ENCODE measurements around the gene MLST8. TPM values are rescaled to one million over a fixed set of nuclear protein-coding genes. Genes with fewer than 3 reads are reported as not detected.

Gene MLST8
- 18.5 TPM for total RNA-seq

DNA sequence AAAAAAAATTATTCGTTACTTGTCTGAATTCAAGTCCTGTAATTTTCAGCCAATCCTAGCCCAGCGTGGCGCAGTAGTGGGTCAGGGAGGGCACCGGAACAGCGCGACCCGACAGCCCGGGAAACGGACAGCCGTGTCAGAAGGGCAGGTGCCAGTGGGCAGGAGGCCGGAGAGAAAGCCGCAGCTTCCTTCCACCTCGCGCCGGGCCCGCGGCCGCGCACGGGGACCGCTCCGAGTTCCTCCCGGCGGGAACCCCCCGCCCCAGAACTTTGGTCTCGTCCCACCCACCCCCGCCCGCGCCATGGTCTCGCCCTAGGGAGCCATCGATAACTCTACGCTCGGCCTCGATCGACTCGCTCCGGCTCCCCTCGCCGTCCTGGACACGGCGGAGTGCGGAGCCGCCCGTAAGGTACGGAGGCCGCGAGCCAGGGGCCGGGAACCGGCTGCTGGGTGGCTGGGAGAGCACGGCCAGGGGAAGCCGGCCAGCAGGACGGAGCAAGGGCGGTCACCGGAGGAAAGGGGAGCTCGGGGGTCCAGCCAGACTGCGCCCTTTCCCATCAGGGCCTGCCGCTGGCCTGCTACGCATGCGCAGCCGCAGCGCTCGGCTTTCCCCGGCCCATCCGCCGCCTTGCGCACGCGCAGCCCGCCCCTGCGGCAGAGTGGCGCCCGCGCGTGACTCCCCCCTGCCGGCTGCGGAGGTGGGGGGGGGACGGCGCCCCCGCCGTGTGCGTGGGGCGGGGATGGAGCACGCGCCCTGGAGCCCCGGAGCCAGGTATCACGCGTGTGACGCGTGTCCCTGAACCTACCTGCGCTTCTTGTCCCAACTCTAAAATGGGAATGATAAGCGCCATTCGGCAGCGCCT, at the start of gene MLST8:
Gene MLST8 (plus strand): TSS at position 351 of the 863 bp plus-strand sequence. CDS start 632 bp downstream, outside the sequence.

DNA sequence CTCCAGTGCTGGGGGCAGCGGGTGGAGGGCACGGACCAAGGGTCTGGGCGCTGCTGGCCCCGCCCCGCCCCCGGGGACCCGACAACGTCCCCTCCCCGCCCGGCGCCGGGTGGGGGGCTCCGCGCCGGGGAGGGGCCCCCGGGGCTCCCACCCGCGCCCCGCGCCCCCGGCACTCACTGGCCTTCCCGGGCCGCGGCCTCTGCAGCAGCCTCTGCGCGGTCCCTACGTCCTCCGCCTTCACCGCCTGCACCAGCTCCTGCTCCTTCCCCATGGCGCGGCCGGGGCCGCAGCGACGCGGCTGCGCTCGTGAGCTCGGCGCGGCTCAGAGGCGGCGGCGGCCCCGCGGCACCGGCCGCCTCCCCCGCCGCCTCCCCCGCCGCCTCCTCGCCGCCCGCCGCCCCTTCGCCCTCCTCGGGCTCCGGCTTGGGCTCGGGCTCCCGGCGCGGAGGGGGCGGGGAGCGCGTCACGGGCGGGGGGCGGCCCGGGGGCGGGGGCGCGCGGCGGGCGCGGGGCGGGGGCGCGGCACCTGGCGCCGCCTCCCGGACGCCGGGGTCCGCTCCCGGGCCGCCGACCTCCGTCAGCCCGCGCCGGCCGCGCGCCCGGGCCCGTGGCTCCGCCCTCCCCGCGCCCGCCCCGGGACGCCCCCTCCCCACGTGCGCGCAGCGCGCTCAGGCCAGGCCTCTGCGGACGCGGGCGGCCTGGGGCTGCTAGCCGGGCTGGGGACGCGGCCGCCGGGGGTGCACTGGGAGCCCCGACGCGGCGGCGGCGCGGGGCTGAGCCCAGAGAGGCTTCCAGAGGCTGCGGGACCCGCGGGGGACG, 8.9 kb upstream of the MLST8 start, which contains the start of gene CASKIN1:
Gene CASKIN1 (minus strand): TSS at position 444 of the 819 bp plus-strand sequence. CDS start 173 bp downstream, at position 271.

GRCh38 chr16:2210386-2211365, 5.4 kb downstream of the MLST8 start, which contains the start of gene BRICD5:
TSS of gene BRICD5 (minus strand) at chr16:2210863. CDS start at chr16:2210833, 30 bp downstream.

GRCh38 chr16:2214719-2214968, 9.4 kb downstream of the MLST8 start, which contains the start of gene PGP:
TSS of gene PGP (minus strand) at chr16:2214840. CDS start at chr16:2214777, 63 bp downstream.

DNA sequence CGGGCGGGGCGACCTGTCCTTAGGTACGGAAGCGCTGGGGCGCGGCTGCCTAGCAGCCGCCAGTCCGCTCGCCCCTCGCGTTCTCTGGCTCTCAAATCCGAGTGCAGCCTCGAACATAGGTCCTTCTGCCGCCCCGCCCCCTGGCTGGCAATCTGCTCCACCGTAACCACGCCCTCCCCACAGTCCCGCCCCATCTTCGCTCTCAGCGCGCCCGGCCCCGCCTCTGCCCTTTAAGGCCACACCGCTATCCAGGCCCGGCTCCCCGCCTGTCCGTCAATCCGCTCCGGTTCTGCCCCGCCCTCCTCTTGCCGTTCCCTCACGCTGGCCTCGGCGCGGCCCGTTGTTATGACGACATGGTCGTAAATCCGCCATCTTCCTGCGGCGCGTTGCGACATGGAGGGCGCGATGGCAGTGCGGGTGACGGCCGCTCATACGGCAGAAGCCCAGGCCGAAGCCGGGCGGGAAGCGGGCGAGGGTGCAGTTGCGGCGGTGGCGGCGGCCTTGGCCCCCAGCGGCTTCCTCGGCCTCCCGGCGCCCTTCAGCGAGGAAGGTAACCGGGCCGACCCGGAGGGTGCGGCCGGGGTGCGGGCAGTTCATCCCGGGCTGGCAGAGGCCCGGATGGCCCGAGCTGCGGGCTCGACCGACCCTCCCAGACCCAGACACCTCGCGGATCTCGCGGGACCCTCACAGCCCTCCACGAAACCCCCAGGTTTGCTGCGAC, 18.1 kb downstream of the MLST8 start, which contains the start of gene E4F1:
Gene E4F1 (plus strand): TSS at position 371 of the 721 bp plus-strand sequence. CDS start 23 bp downstream, at position 394.

GRCh38 chr16:2236337-2237101, 31.3 kb downstream of the MLST8 start, which contains the start of gene DNASE1L2:
TSS of gene DNASE1L2 (plus strand) at chr16:2236444. CDS start at chr16:2236817, 373 bp downstream.

GRCh38 chr16:2251296-2252111, 46.2 kb downstream of the MLST8 start, which contains the start of gene ECI1:
TSS of gene ECI1 (minus strand) at chr16:2251587. CDS start at chr16:2251566, 21 bp downstream.

Other genes with a start within 250 kb of the MLST8 start
- gene NDUFB10, start 245.9 kb upstream of the MLST8 start, total RNA-seq = 73.6 TPM
- gene RPS2, start 240.6 kb upstream of the MLST8 start, total RNA-seq = 1,162 TPM
- gene RNF151, start 238.6 kb upstream of the MLST8 start, total RNA-seq = not detected
- gene TBL3, start 233.4 kb upstream of the MLST8 start, total RNA-seq = 16.6 TPM
- 2.8 TPM for gene NOXO1, start 224.0 kb upstream of the MLST8 start, total RNA-seq
- 16.6 TPM for gene GFER, start 221.3 kb upstream of the MLST8 start, total RNA-seq
- 67.9 TPM for gene SYNGR3, start 215.5 kb upstream of the MLST8 start, total RNA-seq
- gene ZNF598, start 195.6 kb upstream of the MLST8 start, total RNA-seq = 9.4 TPM
- gene NPW, start 185.7 kb upstream of the MLST8 start, total RNA-seq = not detected
- 10.0 TPM for gene NHERF2, start 178.6 kb upstream of the MLST8 start, total RNA-seq
- gene NTHL1, start 157.6 kb upstream of the MLST8 start, total RNA-seq = 22.5 TPM
- 148 TPM for gene TSC2, start 157.5 kb upstream of the MLST8 start, total RNA-seq
- 272 TPM for gene PKD1, start 69.6 kb upstream of the MLST8 start, total RNA-seq
- 4.4 TPM for gene RAB26, start 56.8 kb upstream of the MLST8 start, total RNA-seq
- gene TRAF7, start 49.7 kb upstream of the MLST8 start, total RNA-seq = 34.7 TPM
- 39.8 TPM for gene CASKIN1, start 8.8 kb upstream of the MLST8 start, total RNA-seq
- gene BRICD5, start 5.4 kb downstream of the MLST8 start, total RNA-seq = 8.5 TPM
- gene PGP, start 9.4 kb downstream of the MLST8 start, total RNA-seq = 23.8 TPM
- gene E4F1, start 18.1 kb downstream of the MLST8 start, total RNA-seq = 46.6 TPM
- gene DNASE1L2, start 31.0 kb downstream of the MLST8 start, total RNA-seq = 7.5 TPM
- 16.3 TPM for gene ECI1, start 46.1 kb downstream of the MLST8 start, total RNA-seq
- 129 TPM for gene RNPS1, start 62.7 kb downstream of the MLST8 start, total RNA-seq
- gene ABCA3, start 135.3 kb downstream of the MLST8 start, total RNA-seq = 57.3 TPM
- gene CCNF, start 224.0 kb downstream of the MLST8 start, total RNA-seq = 13.5 TPM